ENCODE results near the gene IRF6. TPM values are rescaled to one million over a fixed set of nuclear protein-coding genes. Genes with fewer than 3 reads are reported as not detected.

Gene IRF6
- total and polyA plus RNA-seq, 2 donors (not counting 1 experiment from before 2014, with no cell fraction given) = 0.18 to 1.1 TPM

- H2AFZ ChIP-seq (ENCODE audit: insufficient read depth, low read depth, low read length, poor library complexity, severe bottlenecking) = peak overlapping the region; percentile 65
- no peaks in the 10 kb centered on the region for H4K20me1 ChIP-seq (ENCODE audit: control insufficient read depth, insufficient read depth, low read length, poor library complexity, severe bottlenecking)
- CTCF ChIA-PET = interaction anchor here (0.8 to 1.0 kb wide), 4 partner anchors 16 to 182 kb away, joined by 3 to 5 read pairs (median 4); no protein-coding TSS in a partner anchor
- H3K27ac ChIP-seq (ENCODE audit: low read length in 2 of 2) = peak overlapping the region; percentile 19 to 77
- H3K36me3 ChIP-seq (replicated peaks in 1 of 2; ENCODE audit: control extremely low read depth in 1 of 2, control insufficient read depth in 1 of 2, extremely low read depth in 1 of 2, insufficient read depth in 2 of 2, low read length in 1 of 2) = no peaks in the 10 kb centered on the region
- H3K79me2 ChIP-seq (ENCODE audit: control insufficient read depth, insufficient read depth, low read length) = peaks cover 14% of the 10 kb centered on the region
- ATAC-seq (ENCODE audit: low read depth) (no peak), DNase-seq (peak; percentile 41)
- no peaks in the 10 kb centered on the region for H3K27me3 ChIP-seq (replicated peaks in 1 of 4; ENCODE audit: control extremely low read depth in 1 of 4, control insufficient read depth in 3 of 4, insufficient read depth in 4 of 4, low read length in 3 of 4)
- H3K9me3 Mint-ChIP-seq (ENCODE audit: insufficient read depth) = no peaks in the 10 kb centered on the region
- peak overlapping the region; percentile 74 for H3K4me3 Mint-ChIP-seq
- no peaks in the 10 kb centered on the region for H3K9me3 ChIP-seq (ENCODE audit: control extremely low read depth in 1 of 3, control insufficient read depth in 2 of 3, insufficient read depth in 1 of 3, low read length in 2 of 3)
- H3K27me3 Mint-ChIP-seq = no peaks in the 10 kb centered on the region
- POLR2A ChIA-PET = interaction anchor here (2.4 kb wide), 1 partner anchor 17 kb away, joined by 9 read pairs; no protein-coding TSS in a partner anchor
- intact Hi-C loops (cut with micrococcal nuclease) = loop anchor here (10.0 kb wide), 1 partner anchor 77 kb away; the partner anchor contains the start of gene G0S2
- no peak for TF ChIP-seq CTCF (IDR thresholded peaks at IDR 0.05)
- 50% methylated on average over 1 of the region's 5 CpGs for WGBS (ENCODE audit: insufficient coverage)
- H3K9ac ChIP-seq (ENCODE audit: low read length) = peak overlapping the region; percentile 17
- peaks cover 39 to 55% of the 10 kb centered on the region in 2 donors for H3K4me1 ChIP-seq (ENCODE audit: control insufficient read depth in 2 of 2, insufficient read depth in 2 of 2, low read length in 2 of 2)
- H3K4me3 ChIP-seq (ENCODE audit: control extremely low read depth in 1 of 5, extremely low read depth in 1 of 5, insufficient read depth in 1 of 5, low read depth in 2 of 5, low read length in 4 of 5) = no peak overlapping the region
- H3K27ac Mint-ChIP-seq = peak overlapping the region; percentile 95
- H3K4me2 ChIP-seq (replicated peaks; ENCODE audit: low read depth, low read length, poor library complexity, severe bottlenecking) = peak overlapping the region; percentile 46
- H3K4me1 Mint-ChIP-seq = peaks cover 48% of the 10 kb centered on the region
Observed at GRCh38 chr1:209751627-209752231, 54.2 kb downstream of the IRF6 start.

- Mint-ChIP-seq H3K4me3 (no peak overlapping the region), H3K27ac (no peak overlapping the region), H3K4me1 (peaks cover 35% of the 10 kb centered on the region), H3K27me3 (no peaks in the 10 kb centered on the region), H3K9me3 (ENCODE audit: insufficient read depth) (no peaks in the 10 kb centered on the region)
- ATAC-seq (ENCODE audit: low read depth) (no peak), DNase-seq (no peak)
- no peak overlapping the region for H3K27ac ChIP-seq (ENCODE audit: low read length in 2 of 2)
- ChIA-PET CTCF (interaction anchor here (2.6 to 3.2 kb wide), 4 partner anchors 10 to 180 kb away, joined by 11 to 48 read pairs (median 21); no protein-coding TSS in a partner anchor), POLR2A (no interaction called here)
- no peak overlapping the region for H3K4me2 ChIP-seq (replicated peaks; ENCODE audit: low read depth, low read length, poor library complexity, severe bottlenecking)
- no peaks in the 10 kb centered on the region for H3K36me3 ChIP-seq (replicated peaks in 1 of 2; ENCODE audit: control extremely low read depth in 1 of 2, control insufficient read depth in 1 of 2, extremely low read depth in 1 of 2, insufficient read depth in 2 of 2, low read length in 1 of 2)
- H3K27me3 ChIP-seq (replicated peaks in 1 of 4; ENCODE audit: control extremely low read depth in 1 of 4, control insufficient read depth in 3 of 4, insufficient read depth in 4 of 4, low read length in 3 of 4) = no peaks in the 10 kb centered on the region
- H4K20me1 ChIP-seq (ENCODE audit: control insufficient read depth, insufficient read depth, low read length, poor library complexity, severe bottlenecking) = no peaks in the 10 kb centered on the region
- H3K4me3 ChIP-seq (ENCODE audit: control extremely low read depth in 1 of 5, extremely low read depth in 1 of 5, insufficient read depth in 1 of 5, low read depth in 2 of 5, low read length in 4 of 5) = no peak overlapping the region
- TF ChIP-seq EZH2 (IDR thresholded peaks at IDR 0.05; ENCODE audit: borderline replicate concordance, insufficient read depth, low read depth, low read length, poor library complexity, severe bottlenecking) = no peak
- TF ChIP-seq CTCF (IDR thresholded peaks at IDR 0.05) = no peak
- no peaks in the 10 kb centered on the region for H3K9me3 ChIP-seq (ENCODE audit: control extremely low read depth in 1 of 3, control insufficient read depth in 2 of 3, insufficient read depth in 1 of 3, low read length in 2 of 3)
- peaks cover 7% of the 10 kb centered on the region for H3K79me2 ChIP-seq (ENCODE audit: control insufficient read depth, insufficient read depth, low read length)
- H3K4me1 ChIP-seq (ENCODE audit: control insufficient read depth in 2 of 2, insufficient read depth in 2 of 2, low read length in 2 of 2) = peaks cover 29 to 38% of the 10 kb centered on the region in 2 donors
- intact Hi-C loops (cut with micrococcal nuclease) = loop anchor here (5.0 to 10.0 kb wide), 2 partner anchors 75 to 578 kb away; partner anchors contain the start of genes G0S2 and HHAT
- 71% methylated on average over 1 of the region's 6 CpGs for WGBS (ENCODE audit: insufficient coverage)
- no peak overlapping the region for H3K9ac ChIP-seq (ENCODE audit: low read length)
- no peak overlapping the region for H2AFZ ChIP-seq (ENCODE audit: insufficient read depth, low read depth, low read length, poor library complexity, severe bottlenecking)
Observed at GRCh38 chr1:209749670-209750323, 56.1 kb downstream of the IRF6 start.

Measured in B cell (primary cell).